H7 (cell line): ENCODE results near the gene GCH1. TPM values are rescaled to one million over a fixed set of nuclear protein-coding genes. Genes with fewer than 3 reads are reported as not detected.
"Not testable (repeated sequence)": the region's sequence is repeated elsewhere in the genome, so short reads cannot be mapped to it uniquely, and the experiment has no call there.

Experiments
- DNase-seq: peaks from one replicate; pipeline ENCODE4 v3.0.0; 2012
- H3K27me3 ChIP-seq: 2 replicates; pipeline ENCODE4 v1.6.0; 2011; ENCODE audit warnings: mild to moderate bottlenecking, low read length; ENCODE audit not compliant: control insufficient read depth, insufficient read depth
- H3K36me3 ChIP-seq: replicated peaks from 2 replicates; pipeline ENCODE4 v1.5.1; 2011; ENCODE audit warnings: low read length; ENCODE audit not compliant: control insufficient read depth, insufficient read depth
- H3K4me3 ChIP-seq: 2 replicates; pipeline ENCODE4 v1.5.1; 2011; ENCODE audit warnings: low read depth, mild to moderate bottlenecking, control low read depth, low read length, moderate library complexity; ENCODE audit not compliant: insufficient read depth
- total RNA-seq: library from RNA; depleted of rRNA; stranded (reverse); fragments of >200 nt; shearing (Covaris generic); gene quantifications from 2 replicates; pipeline ENCODE4 v1.2.3, GENCODE V29; 2014

GCH1 gene
- total RNA-seq, 1 experiment from 2014 or later: 12.1 TPM

- not testable (repeated sequence) for H3K36me3 ChIP-seq, DNase-seq, H3K27me3 ChIP-seq, H3K4me3 ChIP-seq
Observed at GRCh38 chr14:54926570-54926969, 23.9 kb upstream of the GCH1 start.

DNA sequence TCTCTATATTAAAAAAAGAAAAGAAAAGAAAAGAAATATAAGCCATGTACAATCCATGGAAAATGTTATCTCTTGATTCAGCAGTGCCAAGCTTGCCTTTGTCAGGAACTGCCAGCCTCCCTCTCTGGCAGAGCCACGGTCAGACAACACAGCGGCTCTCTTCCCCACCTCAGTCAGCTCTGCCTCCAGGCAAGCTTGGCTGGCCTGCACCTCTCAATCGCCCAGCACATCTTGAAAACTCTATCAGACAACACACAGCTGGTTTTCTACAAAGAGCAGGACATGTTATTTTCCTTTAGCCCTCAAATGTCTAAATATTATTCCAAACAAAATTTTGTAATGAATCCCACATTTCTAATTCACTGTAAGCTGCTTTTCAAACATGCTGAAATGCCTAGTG lies 20.0 kb upstream of the GCH1 start:
- no peak for DNase-seq
- Histone ChIP-seq H3K36me3 (no peaks in the 10 kb centered on the region), H3K27me3 (no peaks in the 10 kb centered on the region), H3K4me3 (no peak overlapping the region)

- H3K4me3 ChIP-seq: no peak overlapping the region
- no peak for DNase-seq
- H3K27me3 ChIP-seq: no peaks in the 10 kb centered on the region
- no peaks in the 10 kb centered on the region for H3K36me3 ChIP-seq
Observed at GRCh38 chr14:54920052-54920451, 17.4 kb upstream of the GCH1 start.

DNA sequence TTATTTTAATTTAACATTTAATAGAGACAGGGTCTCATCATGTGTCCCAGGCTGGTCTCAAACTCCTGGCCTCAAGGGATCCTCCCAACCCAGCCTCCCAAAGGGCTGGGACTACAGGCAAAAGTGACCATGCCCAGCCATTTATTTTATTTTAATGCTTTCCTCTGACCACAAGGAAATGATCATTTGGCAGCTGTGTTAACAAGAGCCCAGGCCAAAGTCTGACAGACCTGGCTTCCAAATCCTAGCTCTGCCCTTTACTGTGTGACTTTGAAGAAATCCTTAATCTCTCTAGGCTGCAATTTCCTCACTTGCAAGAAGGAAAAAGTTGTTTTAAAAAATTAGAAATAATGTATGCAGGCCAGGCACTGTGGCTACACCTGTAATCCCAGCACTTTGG lies 16.7 kb upstream of the GCH1 start:
- DNase-seq: no peak
- H3K36me3 ChIP-seq: no peaks in the 10 kb centered on the region
- no peak overlapping the region for H3K4me3 ChIP-seq
- H3K27me3 ChIP-seq: no peaks in the 10 kb centered on the region

GRCh38 chr14:54918427-54918826 lies 15.8 kb upstream of the GCH1 start:
- Histone ChIP-seq H3K36me3 (no peaks in the 10 kb centered on the region), H3K27me3 (no peaks in the 10 kb centered on the region), H3K4me3 (no peak overlapping the region)
- no peak for DNase-seq

- Histone ChIP-seq H3K36me3 (no peaks in the 10 kb centered on the region), H3K27me3 (no peaks in the 10 kb centered on the region), H3K4me3 (no peak overlapping the region)
- no peak for DNase-seq
Observed at GRCh38 chr14:54916101-54916500, 13.5 kb upstream of the GCH1 start.

- Histone ChIP-seq H3K36me3 (no peaks in the 10 kb centered on the region), H3K4me3 (no peak overlapping the region), H3K27me3 (no peaks in the 10 kb centered on the region; the same call in 1 of the 2 replicates)
- no peak for DNase-seq
Observed at GRCh38 chr14:54909817-54910558, 7.4 kb upstream of the GCH1 start.

DNA sequence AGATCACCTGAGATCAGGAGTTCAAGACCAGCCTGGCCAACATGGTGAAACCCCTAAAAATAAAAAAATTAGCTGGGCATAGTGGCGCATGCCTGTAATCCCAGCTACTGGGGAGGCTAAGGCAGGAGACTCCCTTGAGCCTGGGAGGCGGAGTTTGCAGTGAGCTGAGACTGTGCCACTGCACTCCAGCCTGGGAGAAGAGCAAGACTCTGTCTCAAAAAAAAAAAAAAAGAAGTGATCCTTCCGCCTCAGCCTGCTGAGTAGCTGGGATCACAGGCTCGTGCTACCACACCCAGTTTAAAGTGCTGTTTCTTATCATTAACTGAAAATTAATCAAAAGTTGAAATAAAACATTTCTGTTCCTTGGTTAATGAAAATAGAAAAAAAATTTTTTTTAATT lies 6.3 kb upstream of the GCH1 start:
- not testable (repeated sequence) for DNase-seq, H3K36me3 ChIP-seq, H3K27me3 ChIP-seq, H3K4me3 ChIP-seq

DNA sequence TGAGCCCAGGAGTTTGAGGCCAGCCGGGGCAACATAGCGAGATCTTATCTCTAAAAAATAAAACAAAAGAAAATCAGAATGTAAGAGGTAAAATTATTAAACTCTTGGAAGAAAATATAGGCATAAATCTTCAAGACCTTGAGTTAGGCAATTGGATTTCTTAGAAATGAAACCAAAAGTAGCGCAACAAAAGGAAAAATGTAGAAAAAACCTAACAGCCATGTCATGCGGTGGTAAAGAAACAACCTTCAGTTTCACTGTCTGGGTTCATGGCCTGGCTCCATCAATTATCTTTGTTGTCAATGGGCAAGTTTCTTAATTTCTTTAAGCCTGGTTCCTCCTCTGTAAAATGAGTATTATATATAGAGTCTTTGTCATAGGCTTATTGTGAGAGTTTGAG lies 5.6 kb upstream of the GCH1 start:
- no peak for DNase-seq
- peaks cover 1% of the 10 kb centered on the region; the same call in 1 of the 2 replicates for H3K27me3 ChIP-seq
- H3K4me3 ChIP-seq: no peak overlapping the region
- no peaks in the 10 kb centered on the region for H3K36me3 ChIP-seq

- Histone ChIP-seq H3K4me3 (no peak overlapping the region), H3K36me3 (no peaks in the 10 kb centered on the region), H3K27me3 (peaks cover 14% of the 10 kb centered on the region)
- DNase-seq: no peak
Observed at GRCh38 chr14:54906075-54906474, 3.4 kb upstream of the GCH1 start.

- Histone ChIP-seq H3K4me3 (peak overlapping the region; percentile 84), H3K36me3 (no peaks in the 10 kb centered on the region), H3K27me3 (peaks cover 21% of the 10 kb centered on the region)
- peak; percentile 75 for DNase-seq
Observed at GRCh38 chr14:54902143-54902520, 494 bp downstream of the GCH1 start.

- Histone ChIP-seq H3K36me3 (no peaks in the 10 kb centered on the region), H3K4me3 (peak overlapping the region; percentile 84), H3K27me3 (peaks cover 21% of the 10 kb centered on the region)
- peak; percentile 19 for DNase-seq
Observed at GRCh38 chr14:54901380-54902142, 1.1 kb downstream of the GCH1 start.

DNA sequence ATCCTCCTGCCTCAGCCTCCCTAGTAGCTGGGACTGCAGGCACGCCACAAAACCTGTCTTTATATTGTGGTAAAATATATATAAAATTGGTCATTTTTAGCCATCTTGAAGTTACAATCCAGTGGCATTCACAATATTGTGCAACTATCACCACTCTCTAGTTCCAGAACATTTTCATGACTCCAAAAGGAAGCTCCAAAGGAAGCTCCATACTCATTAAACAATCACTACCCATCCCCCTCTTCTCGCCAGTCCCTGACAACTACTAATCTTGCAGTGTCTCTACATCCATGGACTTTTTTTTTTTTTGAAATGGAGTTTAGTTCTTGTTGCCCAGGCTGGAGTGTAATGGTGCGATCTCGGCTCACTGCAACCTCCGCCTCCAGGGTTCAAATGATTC lies 3.1 kb downstream of the GCH1 start:
- Histone ChIP-seq H3K36me3 (no peaks in the 10 kb centered on the region), H3K4me3 (no peak overlapping the region), H3K27me3 (peaks cover 21% of the 10 kb centered on the region)
- DNase-seq: no peak

- not testable (repeated sequence) for H3K36me3 ChIP-seq, H3K4me3 ChIP-seq, DNase-seq
- peaks cover 19% of the 10 kb centered on the region for H3K27me3 ChIP-seq
Observed at GRCh38 chr14:54897809-54898555, 4.6 kb downstream of the GCH1 start.

- Histone ChIP-seq H3K36me3 (no peaks in the 10 kb centered on the region), H3K4me3 (no peak overlapping the region), H3K27me3 (peaks cover 3% of the 10 kb centered on the region; the same call in 1 of the 2 replicates)
- DNase-seq: no peak
Observed at GRCh38 chr14:54895683-54896082, 6.9 kb downstream of the GCH1 start.
